Sigmoid colon (tissue), 4 donors: ENCODE data around the gene VIT.

Experiments used
- CTCF ChIP-seq, 4 experiments: fragments of 450-650 bp in 3 of 4; fragments of 200-600 bp in 1 of 4; IDR thresholded peaks; one replicate each; pipeline ENCODE4 v1.5.1; 2016 to 2019; ENCODE audit warnings: antibody characterized with exemption in 4 of 4, mild to moderate bottlenecking in 3 of 4, moderate library complexity in 2 of 4
- EP300 ChIP-seq, 4 donors: sonication (generic); formaldehyde crosslinking; IDR thresholded peaks; one replicate each; pipeline ENCODE4 v1.6.1; 2017; ENCODE audit warnings: antibody characterized with exemption in 4 of 4
- POLR2A ChIP-seq, 2 donors: fragments of 450-650 bp; IDR thresholded peaks; one replicate each; pipeline ENCODE4 v1.6.1; 2016; ENCODE audit warnings: antibody characterized with exemption in 2 of 2, mild to moderate bottlenecking in 2 of 2, moderate library complexity in 2 of 2
- POLR2AphosphoS5 ChIP-seq, 4 donors: sonication (generic); formaldehyde crosslinking; IDR thresholded peaks; one replicate each; pipeline ENCODE4 v1.6.1; 2017; ENCODE audit warnings: antibody characterized with exemption in 4 of 4

- no peak for TF ChIP-seq CTCF (IDR thresholded peaks at IDR 0.05)
- no peak for TF ChIP-seq POLR2A (IDR thresholded peaks at IDR 0.05)
- TF ChIP-seq EP300 (IDR thresholded peaks at IDR 0.05), result no peak
- TF ChIP-seq POLR2AphosphoS5 (IDR thresholded peaks at IDR 0.05), result no peak
These were observed 74.2 kb downstream of the VIT start for GRCh38 chr2:36770542-36771287.
